WTC11 (cell line): ENCODE results near the gene NFAM1. TPM values are rescaled to one million over a fixed set of nuclear protein-coding genes. Genes with fewer than 3 reads are reported as not detected.

Experiments
- ATAC-seq: fragments of 200-7000 bp; cut with Tn5 transposase; 2 replicates; pipeline ENCODE4 v1.10.0; 2021; ENCODE audit warnings: mild to moderate bottlenecking, moderate library complexity
- CTCF ChIA-PET: fragments of 300-600 bp; sonication (Branson Sonifier 250); formaldehyde crosslinking; loops from one replicate; lab custom pipeline; 2021; ENCODE audit warnings: antibody characterized with exemption; lab: Charles Lee
- POLR2A ChIA-PET: fragments of 350-600 bp; sonication (Branson Sonifier 250); formaldehyde crosslinking; loops from one replicate; lab custom pipeline; 2021; ENCODE audit warnings: antibody characterized with exemption; lab: Charles Lee
- DNase-seq: peaks from one replicate; pipeline ENCODE4 v3.0.0; 2021; ENCODE audit warnings: low spot score
- H3K27ac Mint-ChIP-seq: 2 replicates; pipeline ENCODE4 v1.8.0; 2021; ENCODE audit warnings: mixed read lengths
- H3K27me3 Mint-ChIP-seq: 2 replicates; pipeline ENCODE4 v1.8.0; 2021; ENCODE audit warnings: low read depth, mild to moderate bottlenecking, moderate library complexity, mixed read lengths
- H3K36me3 Mint-ChIP-seq: 2 replicates; pipeline ENCODE4 v1.8.0; 2021; ENCODE audit warnings: mixed read lengths
- H3K4me1 Mint-ChIP-seq: 2 replicates; pipeline ENCODE4 v1.8.0; 2022; ENCODE audit warnings: mixed read lengths
- H3K4me3 Mint-ChIP-seq: 2 replicates; pipeline ENCODE4 v1.8.0; 2021; ENCODE audit warnings: mild to moderate bottlenecking, moderate library complexity, mixed read lengths
- H3K9me3 Mint-ChIP-seq: 2 replicates; pipeline ENCODE4 v1.8.0; 2021; ENCODE audit warnings: mixed read lengths
- AFF4 ChIP-seq: sonication (generic); formaldehyde crosslinking; IDR thresholded peaks from 2 replicates; pipeline ENCODE4 v1.8.1; 2023; ENCODE audit warnings: mild to moderate bottlenecking, missing genetic modification reagents, borderline replicate concordance
- CREB1 ChIP-seq: sonication (generic); formaldehyde crosslinking; IDR thresholded peaks from 2 replicates; pipeline ENCODE4 v1.8.0; 2023; ENCODE audit warnings: mild to moderate bottlenecking, missing genetic modification reagents
- CTCF ChIP-seq: fragments of 200-600 bp; IDR thresholded peaks from 2 replicates; pipeline ENCODE4 v1.8.0; 2022; ENCODE audit warnings: antibody characterized with exemption
- MLX ChIP-seq: sonication (generic); formaldehyde crosslinking; IDR thresholded peaks from 2 replicates; pipeline ENCODE4 v1.8.1; 2023; ENCODE audit warnings: mild to moderate bottlenecking, missing genetic modification reagents, moderate library complexity
- MXD4 ChIP-seq: fragments of 250-450 bp; sonication (Bioruptor Pico); IDR thresholded peaks from 2 replicates; pipeline ENCODE4 v1.8.0; 2021; ENCODE audit warnings: mild to moderate bottlenecking, moderate library complexity, borderline replicate concordance
- PRRX2 ChIP-seq: fragments of 250-450 bp; sonication (Bioruptor Pico); IDR thresholded peaks from 2 replicates; pipeline ENCODE4 v1.8.0; 2021; ENCODE audit warnings: mild to moderate bottlenecking
- TEAD1 ChIP-seq: sonication (generic); formaldehyde crosslinking; IDR thresholded peaks from 2 replicates; pipeline ENCODE4 v1.8.0; 2022; ENCODE audit warnings: mild to moderate bottlenecking, missing genetic modification reagents
- USF1 ChIP-seq: sonication (generic); formaldehyde crosslinking; IDR thresholded peaks from 2 replicates; pipeline ENCODE4 v1.8.0; 2022; ENCODE audit warnings: mild to moderate bottlenecking, missing genetic modification reagents
- ZNF281 ChIP-seq: sonication (generic); formaldehyde crosslinking; IDR thresholded peaks from 2 replicates; pipeline ENCODE4 v1.8.0; 2023; ENCODE audit warnings: mild to moderate bottlenecking, missing genetic modification reagents
- total RNA-seq: library from RNA; stranded (reverse); gene quantifications from 3 replicates; pipeline ENCODE4 v1.2.3, GENCODE V29; 2021

NFAM1 gene
- total RNA-seq, 1 experiment from 2014 or later, result 1.6 TPM

- TF ChIP-seq USF1 (CRISPR knock-in tag) (no peak), CREB1 (CRISPR knock-in tag) (no peak), MLX (CRISPR knock-in tag) (no peak), CTCF (peak; percentile 74), ZNF281 (CRISPR knock-in tag) (peak; percentile 87), AFF4 (CRISPR knock-in tag) (no peak)
Observed at GRCh38 chr22:42444077-42444904, 12.1 kb upstream of the NFAM1 start (continued).

- DNase-seq (no peak), ATAC-seq (no peak)
- H3K4me1 Mint-ChIP-seq, result peaks cover 46% of the 10 kb centered on the region
- H3K27me3 Mint-ChIP-seq, result peaks cover 24% of the 10 kb centered on the region
- no peak overlapping the region for H3K27ac Mint-ChIP-seq
- H3K36me3 Mint-ChIP-seq, result no peaks in the 10 kb centered on the region
- peak overlapping the region; percentile 63 for H3K4me3 Mint-ChIP-seq
- H3K9me3 Mint-ChIP-seq, result no peaks in the 10 kb centered on the region
- CTCF ChIA-PET, result interaction anchor here (0.6 to 4.1 kb wide), 61 partner anchors 8 to 747 kb away, joined by 3 to 54 read pairs (median 6); partner anchors contain the start of genes CENPM, CYP2D6, NAGA and NDUFA6
- POLR2A ChIA-PET, result interaction anchor here (0.5 kb wide), 1 partner anchor 67 kb away, joined by 6 read pairs; no protein-coding TSS in a partner anchor
- 0 out of 2 replicates have a peak, but pooled peaks have one; percentile 26 for TF ChIP-seq TEAD1
- no peak for TF ChIP-seq PRRX2 (CRISPR knock-in tag)
- TF ChIP-seq MXD4 (CRISPR knock-in tag), result no peak
- TF ChIP-seq, all 79 proteins: peak for 1
Observed at GRCh38 chr22:42443240-42444076, 11.3 kb upstream of the NFAM1 start.
